HS-27A (cell line): ENCODE measurements around the gene BAIAP2L2.

Experiments used
- DNase-seq: peaks from one replicate; pipeline ENCODE4 v3.0.0-alpha.2; 2012; ENCODE audit warnings: low read depth, missing footprints

The BAIAP2L2 gene

GRCh38 chr22:38068641-38069371, 41.7 kb downstream of the BAIAP2L2 start:
- no peak for DNase-seq

DNA sequence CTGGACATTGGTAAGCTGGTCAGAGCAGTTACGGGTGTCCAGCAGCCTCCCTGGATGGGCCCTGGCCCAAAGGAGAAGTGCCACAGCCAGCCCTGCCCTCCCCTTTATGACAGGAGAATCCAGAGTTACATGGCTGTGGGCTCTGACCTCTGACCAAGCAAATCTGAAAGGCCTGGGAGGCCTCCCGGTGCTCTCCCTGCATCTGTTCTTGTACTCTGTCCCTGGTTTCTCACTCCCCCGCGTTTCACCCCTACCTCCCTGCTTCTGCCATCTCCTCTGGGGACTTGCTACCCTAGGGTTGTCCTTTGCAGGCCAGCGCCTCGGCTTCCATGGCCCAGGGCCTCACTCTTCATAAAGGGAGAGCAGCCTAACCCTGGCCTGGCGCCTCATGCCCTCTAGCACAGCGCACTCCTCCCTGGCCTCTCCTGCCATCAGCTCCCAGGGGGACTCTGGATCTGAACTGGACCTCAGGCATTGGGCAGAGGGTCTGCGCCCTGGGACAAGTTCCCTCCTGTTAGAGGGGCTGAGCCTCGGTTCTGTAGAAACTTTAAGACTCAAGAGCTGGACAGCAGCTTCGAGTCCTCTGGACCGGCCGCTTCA, 42.6 kb downstream of the BAIAP2L2 start:
- no peak for DNase-seq

DNA sequence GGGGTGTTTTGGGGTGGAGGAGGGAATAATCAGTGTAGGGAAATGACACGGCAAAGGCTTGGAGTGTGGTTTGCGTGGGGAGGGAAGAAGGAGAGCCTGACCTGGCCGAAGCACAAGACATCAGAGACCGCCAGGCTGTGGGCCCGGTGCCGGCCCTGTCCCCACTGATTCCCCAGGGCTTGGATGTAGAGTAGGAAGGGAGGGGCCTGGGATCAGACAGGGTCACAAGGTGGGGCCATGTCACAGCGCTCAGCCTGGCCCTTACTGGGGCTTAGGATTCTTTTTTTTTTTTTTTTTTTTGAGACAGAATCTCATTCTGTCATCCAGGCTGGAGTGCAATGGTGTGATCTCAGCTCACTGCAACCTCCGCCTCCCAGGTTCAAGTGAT, 43.5 kb downstream of the BAIAP2L2 start:
- DNase-seq = no peak

- no peak for DNase-seq
Observed at GRCh38 chr22:38066381-38067027, 44.0 kb downstream of the BAIAP2L2 start.

DNA sequence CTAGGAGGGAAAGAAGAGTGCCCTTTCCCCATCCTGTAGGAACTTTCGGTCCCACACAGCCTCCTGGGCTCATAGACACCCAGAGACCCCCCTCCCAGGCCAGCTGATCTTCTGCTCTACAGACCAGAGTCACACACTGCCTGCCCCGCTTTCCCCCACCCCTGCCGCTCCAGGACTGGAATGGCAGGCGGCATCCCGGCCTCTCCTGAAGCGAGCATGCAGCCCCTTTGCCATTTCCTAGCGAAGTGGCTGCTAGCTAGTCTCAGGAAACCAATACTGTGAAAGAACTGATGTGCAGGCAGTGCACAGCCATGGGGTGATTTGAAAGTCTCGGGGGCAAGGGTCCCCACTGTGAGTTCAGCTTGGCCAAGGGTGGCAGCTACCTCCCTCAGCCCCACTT, 44.9 kb downstream of the BAIAP2L2 start:
- no peak for DNase-seq

DNA sequence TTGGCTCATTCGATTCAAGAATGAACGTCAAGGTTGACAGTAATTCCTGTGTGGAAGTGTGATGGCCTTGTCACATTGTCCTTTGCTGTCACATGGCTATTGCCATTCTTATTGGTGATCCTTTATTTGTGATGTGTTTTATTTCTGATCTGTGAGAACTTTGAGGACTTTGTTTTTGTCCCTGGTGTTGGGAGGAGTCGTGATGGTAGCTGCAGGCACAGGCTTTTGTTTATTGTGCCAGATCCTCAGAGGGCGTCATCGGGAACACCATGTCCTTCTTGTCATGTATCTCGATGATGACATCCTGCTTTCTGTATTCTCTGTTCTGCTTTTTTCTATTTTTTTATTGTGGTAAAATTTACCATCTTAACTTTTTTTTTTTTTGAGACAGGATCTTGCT, 47.7 kb downstream of the BAIAP2L2 start:
- no peak for DNase-seq

- peak; percentile 70 for DNase-seq
Observed at GRCh38 chr22:38056969-38057891, 53.3 kb downstream of the BAIAP2L2 start, which contains the start of gene PICK1. TSS of gene PICK1 (plus strand) at chr22:38057404. CDS start at chr22:38057810, 406 bp downstream.

- DNase-seq = peak; percentile 34
Observed at GRCh38 chr22:38051900-38052862, 58.3 kb downstream of the BAIAP2L2 start.

DNA sequence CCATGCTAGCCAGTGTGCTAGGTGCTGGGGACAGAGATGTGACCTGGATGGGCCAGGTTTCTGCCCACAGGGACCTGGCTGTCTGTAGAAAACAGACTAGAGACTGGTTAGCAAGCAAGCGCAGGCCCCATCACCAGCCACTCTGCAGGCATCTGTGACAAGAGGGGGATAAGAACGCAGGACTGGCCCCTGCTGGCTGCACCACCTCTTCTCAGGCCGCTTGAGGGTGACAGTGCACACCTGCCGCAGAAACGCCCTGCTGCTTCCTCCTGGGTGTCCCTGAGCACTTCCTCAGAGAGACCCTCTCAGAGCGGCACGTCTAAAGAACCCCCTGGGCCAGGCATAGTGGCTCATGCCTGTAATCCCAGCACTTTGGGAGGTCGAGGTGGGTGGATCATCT, 59.2 kb downstream of the BAIAP2L2 start:
- DNase-seq = no peak

- DNase-seq = no peak
Observed at GRCh38 chr22:38050720-38051119, 59.8 kb downstream of the BAIAP2L2 start.

GRCh38 chr22:38049812-38050619, 60.5 kb downstream of the BAIAP2L2 start:
- no peak for DNase-seq

- DNase-seq = no peak
Observed at GRCh38 chr22:38046070-38046748, 64.3 kb downstream of the BAIAP2L2 start.

DNA sequence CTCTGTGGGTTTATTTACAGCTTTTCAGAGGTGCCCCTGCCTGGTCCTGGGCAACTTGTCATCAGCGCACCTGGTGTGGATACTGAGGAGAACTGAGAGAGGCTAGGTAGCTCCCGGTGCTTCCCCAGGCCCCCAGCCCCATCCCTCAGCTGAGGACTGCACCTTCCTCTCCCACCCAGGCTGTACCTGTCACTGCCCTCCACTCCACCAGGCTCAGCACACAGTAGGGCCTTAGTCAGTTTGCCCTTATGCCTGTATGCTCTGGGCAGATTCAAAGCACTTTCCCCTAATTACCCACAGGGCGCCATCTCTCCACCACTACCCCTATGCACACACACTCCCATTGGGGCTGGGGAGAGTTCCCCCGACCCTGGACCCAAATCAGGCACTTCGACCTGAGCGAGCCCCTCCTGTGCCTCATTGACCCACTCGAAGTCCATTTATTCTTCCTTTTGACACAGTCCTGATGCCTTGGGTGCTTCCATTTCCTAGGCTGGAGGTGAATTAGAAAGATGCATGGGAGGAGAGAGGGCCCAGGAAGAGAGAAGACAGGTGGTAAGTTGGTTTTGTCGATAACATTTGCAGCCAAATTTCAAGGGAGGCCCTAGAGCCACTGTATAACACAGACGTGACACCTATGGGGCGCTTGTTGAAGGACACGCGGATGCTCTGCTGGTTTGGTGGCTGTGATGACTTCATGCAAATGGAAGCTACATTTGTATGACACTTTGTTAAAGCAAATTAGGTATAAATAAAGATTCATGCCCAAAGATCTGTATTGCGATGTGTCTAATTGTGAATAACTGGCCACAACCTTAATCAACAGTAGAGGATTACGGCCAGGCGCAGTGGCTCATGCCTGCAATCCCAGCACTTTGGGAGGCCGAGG, 67.1 kb downstream of the BAIAP2L2 start:
- DNase-seq = no peak

- no peak for DNase-seq
Observed at GRCh38 chr22:38042488-38042790, 68.0 kb downstream of the BAIAP2L2 start.

GRCh38 chr22:38041760-38042487, 68.6 kb downstream of the BAIAP2L2 start:
- no peak for DNase-seq

- DNase-seq = no peak
Observed at GRCh38 chr22:38040953-38041759, 69.3 kb downstream of the BAIAP2L2 start.
